GM18511 (cell line): Measurements from ENCODE around the gene ATP7A.
A peak's percentile ranks its signal among the peaks of the same experiment; 100 is the strongest.
"Not testable (repeated sequence)": the region's sequence is repeated elsewhere in the genome, so short reads cannot be mapped to it uniquely, and the experiment has no call there.

ENCODE experiments used
- ATAC-seq: cut with Tn5 transposase; IDR thresholded peaks from one replicate; pipeline ENCODE4 v1.9.1; 2021; ENCODE audit warnings: mild to moderate bottlenecking, moderate library complexity; ENCODE audit not compliant: unreplicated experiment

ATP7A gene

GRCh38 chrX:77910108-77910840 lies at the start of gene ATP7A:
Gene ATP7A (plus strand): TSS chrX:77910693. CDS start chrX:77971642, 60,949 bp downstream.
- ATAC-seq: peak; percentile 93

DNA sequence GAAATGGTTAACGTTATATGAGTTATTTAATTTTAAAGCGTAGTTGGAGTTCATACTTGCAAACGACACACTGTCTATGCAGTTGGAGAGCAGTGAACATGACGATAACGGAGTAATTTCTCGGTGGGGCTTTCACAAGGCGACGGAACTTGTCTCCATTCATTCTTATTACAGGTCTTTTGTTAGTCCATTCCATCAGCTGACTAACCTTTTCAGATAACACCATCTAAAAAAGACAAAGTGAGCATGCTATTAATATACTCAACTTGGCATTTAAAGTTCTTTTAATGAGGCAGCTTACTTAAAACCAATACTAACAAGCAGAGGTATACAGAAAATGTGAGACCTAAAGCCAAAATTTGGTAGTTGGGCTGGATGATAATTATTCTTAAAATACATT lies 35.1 kb upstream of the ATP7A start:
- no peak for ATAC-seq

DNA sequence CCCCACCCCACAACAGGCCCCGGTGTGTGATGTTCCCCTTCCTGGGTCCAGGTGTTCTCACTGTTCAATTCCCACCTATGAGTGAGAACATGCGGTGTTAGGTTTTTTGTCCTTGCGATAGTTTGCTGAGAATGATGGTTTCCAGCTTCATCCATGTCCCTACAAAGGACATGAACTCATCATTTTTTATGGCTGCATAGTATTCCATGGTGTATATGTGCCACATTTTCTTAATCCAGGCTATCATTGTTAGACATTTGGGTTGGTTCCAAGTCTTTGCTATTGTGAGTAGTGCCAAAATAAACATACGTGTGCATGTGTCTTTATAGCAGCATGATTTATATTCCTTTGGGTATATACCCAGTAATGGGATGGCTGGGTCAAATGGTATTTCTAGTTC lies 29.1 kb upstream of the ATP7A start:
- not testable (repeated sequence) for ATAC-seq

- ATAC-seq: no peak
Measured at GRCh38 chrX:77892887-77893286, 17.6 kb upstream of the ATP7A start.

GRCh38 chrX:77893713-77894112 lies 16.8 kb upstream of the ATP7A start:
- no peak for ATAC-seq

DNA sequence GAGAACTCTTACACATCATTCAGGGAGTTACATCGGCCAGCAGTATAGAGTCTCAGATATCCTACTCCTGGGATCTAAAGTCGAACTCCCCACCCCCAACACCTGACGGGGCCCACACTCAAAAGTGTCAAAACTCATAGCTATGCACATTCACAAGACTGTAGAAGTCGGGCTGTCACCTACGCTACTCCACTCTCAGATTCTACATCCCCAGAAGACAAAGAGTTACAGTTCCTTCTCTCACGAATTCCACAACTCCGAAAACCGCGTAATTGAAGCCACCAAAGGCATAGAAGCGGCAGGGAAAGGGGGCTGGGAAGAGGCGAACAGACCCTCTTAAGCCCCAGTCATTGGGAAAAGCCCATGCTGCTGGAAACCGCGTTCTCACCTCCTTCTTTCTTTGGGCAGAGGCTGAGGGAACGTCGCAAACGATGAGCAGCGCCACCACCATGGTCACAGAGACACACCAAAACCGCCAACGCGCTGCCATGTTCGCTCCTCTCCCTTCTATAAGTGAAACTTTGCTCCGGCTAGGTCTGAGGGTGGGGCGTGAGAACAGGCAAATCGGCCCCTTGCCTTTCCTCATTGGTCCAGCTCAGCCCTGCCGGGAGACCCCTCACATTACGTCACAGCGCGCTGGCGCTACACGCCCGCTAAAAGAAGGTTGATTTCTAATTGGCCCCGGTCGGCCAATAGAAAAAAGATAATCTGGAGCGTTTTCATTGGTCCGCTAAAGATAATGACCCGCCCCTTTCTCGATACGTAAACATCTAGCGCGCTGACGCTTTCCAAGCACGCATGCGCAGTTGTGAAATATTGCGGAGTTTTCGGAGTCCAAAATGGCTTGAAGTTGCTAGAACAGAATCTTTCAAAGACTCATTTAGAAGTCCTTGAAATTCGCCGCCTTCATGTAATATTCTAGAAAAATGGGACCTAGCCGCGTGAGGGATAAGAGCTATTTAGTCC lies 15.3 kb upstream of the ATP7A start, which contains the start of gene MAGT1:
Gene MAGT1, minus strand, starts transcription at position 515 of the 966 bp plus-strand sequence. Its CDS starts 25 bp downstream, at position 490.
- ATAC-seq: peak; percentile 91

DNA sequence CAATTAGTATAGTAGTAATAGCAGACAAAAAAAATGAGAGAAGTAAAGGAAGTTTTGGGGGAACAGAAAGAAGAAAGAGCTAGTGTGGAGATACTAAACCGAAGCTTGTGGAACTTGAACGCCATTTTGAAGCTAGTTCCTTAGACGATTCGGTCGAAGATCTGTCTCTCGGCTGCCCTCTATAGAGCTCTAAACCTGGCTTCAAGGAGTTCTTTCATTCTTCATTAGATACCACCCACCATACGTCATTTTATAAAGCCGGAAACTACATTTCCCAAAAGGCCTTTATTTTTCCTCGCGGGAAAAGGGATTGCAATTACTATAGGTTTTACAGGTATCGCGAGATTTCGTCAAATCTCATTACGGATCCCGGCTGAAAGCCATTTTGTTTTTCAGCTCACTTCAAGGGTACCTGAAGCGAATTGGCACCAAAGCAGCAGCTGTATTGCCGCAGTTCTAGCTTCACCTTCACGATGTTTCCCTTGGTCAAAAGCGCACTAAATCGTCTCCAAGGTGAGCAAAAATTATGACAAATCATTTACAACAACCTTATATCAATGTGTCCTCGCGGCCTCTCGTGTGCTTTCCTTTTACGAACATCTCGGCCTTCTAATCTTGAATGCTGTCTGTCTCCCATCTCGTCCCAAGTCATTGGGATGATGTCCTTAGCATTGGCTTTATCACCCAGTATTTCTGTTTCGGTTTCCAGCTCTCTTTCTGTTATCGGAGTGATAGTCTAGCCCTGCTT lies 11.2 kb upstream of the ATP7A start, which contains the start of gene COX7B:
Gene COX7B, plus strand, starts transcription at position 388 of the 748 bp plus-strand sequence. Its CDS starts 86 bp downstream, at position 474.
- ATAC-seq: peak; percentile 66

DNA sequence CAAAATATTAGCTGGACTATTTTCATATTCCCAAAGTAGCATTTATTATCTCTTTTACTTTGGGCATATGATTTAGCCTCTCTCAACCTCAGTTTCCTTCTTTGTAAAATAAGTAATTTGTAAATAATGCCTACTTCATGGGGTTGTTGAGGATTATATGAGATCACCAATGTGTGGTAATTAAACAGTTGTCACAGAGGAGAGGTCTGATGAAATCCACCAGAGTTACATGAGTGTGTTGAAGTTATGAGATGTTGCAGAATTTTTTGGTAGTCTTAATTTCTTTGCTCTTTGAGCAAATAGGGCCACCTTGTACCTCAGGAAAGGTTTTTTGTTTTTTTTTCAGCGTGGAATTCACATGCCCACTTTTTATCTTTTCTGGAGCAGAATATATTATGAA lies 9.8 kb upstream of the ATP7A start:
- no peak for ATAC-seq

- ATAC-seq: no peak
Measured at GRCh38 chrX:77901506-77901905, 9.0 kb upstream of the ATP7A start.

DNA sequence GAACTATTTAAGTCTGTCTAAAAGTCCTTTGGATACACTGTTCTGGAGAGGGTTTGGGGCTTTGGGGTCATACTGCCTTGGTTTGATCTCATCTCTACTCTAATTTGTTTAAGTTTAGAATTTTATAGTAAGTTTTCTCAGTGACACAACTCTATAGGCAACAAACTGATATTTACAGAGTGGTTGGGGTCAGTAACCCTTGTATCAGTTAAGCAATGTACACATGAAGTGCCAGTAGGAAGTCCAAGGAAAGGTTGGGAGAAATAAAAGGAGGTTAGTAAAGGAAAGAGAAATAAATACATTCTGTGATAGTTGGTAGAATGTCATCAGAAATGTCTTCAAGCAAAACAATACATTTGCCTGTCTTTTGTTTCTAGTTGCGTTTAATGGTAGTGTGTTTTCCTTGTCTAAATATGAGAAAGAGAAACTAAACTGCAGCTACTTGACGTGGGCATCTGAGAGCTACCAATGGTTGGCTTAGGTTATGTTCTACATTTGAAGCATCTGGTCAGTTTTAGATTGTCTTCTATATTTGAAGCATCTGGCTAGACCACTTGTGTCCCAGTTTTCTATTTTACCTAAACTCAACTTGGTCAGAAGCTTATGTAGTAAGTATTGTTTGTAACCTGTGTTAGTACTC lies 6.9 kb downstream of the ATP7A start:
- no peak for ATAC-seq

- ATAC-seq: no peak
Measured at GRCh38 chrX:77918568-77918967, 8.1 kb downstream of the ATP7A start.

DNA sequence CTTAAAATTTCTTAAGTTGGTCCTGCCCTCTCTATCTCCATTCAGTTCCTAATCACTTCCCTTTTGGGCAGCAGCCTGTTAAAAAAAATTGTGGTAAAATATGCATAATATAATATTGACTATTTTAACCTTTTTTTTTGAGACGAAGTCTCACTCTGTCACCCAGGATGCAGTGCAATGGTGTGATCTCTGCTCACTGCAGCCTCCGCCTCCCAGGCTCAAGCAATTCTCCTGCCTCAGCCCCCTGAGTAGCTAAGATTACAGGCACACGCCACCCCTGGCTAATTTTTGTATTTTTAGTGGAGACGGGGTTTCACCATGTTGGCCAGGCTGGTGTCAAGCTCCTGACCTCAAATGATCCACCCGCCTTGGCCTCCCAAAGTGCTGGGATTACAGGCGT lies 8.9 kb downstream of the ATP7A start:
- not testable (repeated sequence) for ATAC-seq

DNA sequence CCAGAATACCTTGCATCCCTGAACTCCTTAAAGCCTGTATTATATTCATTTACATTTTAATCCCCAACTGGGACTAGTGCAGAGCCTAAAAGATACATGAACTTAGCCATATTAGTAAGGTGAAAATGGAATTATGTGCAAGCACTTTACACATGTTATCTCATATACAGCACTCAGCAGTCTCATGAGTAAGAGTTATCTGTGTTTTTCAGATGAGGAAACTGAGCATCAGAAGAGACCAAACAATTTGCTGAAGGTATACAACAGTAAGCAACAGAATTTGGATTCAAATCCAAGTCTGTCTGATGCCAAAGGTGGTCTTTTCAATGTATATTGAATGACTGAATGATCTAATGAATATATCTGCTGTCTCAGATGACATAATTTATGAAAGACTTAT lies 12.3 kb downstream of the ATP7A start:
- ATAC-seq: no peak

- ATAC-seq: no peak
Measured at GRCh38 chrX:77924320-77924859, 13.9 kb downstream of the ATP7A start.

DNA sequence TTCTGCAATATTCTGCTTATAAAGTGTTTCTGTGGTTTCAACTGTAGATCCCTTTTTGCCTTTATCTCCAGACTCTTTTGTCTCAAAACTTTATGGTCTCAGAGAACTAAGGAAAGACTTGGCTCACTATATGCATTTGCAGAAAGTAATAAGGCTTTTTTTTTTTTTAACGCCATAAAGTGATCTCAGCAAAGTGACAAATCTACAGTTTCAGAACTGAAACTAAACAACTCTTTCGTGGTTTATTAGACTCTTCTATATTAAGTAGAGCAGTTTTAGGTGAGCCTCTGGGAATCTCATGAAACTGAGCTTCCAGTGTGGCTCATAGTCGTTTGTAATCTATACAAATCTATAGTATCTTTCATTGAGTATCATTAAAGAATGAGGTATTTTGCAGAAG lies 15.3 kb downstream of the ATP7A start:
- ATAC-seq: no peak

DNA sequence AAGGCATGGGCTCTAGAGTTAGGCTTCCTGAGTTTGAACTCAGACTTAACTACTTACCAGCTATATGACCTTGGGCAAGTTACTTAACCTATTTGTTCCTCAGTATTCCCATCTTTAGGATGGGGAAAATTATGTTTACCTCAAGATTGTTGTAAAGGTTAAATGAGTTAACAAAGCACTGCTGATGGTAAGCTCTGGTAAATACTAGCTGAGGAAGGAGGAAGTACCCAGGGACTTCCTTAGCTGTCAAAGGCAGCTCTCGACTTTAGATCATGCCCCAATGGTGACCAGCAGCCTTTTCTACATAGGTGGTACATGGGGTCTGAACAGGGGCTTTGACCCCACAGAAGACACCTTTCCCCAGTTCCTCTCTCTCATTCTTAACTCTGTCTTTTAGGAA lies 20.1 kb downstream of the ATP7A start:
- ATAC-seq: no peak

DNA sequence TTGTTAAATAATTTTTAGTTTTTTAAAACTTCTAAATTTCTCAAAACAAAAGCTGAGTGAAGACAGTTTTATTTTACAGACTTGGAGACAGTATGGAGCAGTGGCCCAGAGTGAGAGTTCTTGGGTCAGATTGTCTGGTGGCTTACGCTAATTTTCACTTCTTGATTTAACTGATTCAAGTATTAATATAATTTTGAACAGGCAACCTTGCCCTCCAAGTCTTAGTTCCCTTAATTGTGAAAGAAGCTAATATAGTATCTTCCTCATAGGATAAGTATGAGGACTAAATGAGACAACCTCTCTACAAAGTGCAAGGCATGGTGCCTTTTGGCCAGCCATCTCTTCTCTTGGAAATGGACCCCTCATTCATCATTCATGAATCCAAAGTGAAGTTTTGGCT lies 25.4 kb downstream of the ATP7A start:
- no peak for ATAC-seq

- no peak for ATAC-seq
Measured at GRCh38 chrX:77936299-77936698, 25.8 kb downstream of the ATP7A start.

GRCh38 chrX:77937291-77937690 lies 26.8 kb downstream of the ATP7A start:
- ATAC-seq: no peak

GRCh38 chrX:77938083-77938680 lies 27.7 kb downstream of the ATP7A start:
- no peak for ATAC-seq
